ENCODE measurements around the gene OR52E1.

The OR52E1 gene

DNA sequence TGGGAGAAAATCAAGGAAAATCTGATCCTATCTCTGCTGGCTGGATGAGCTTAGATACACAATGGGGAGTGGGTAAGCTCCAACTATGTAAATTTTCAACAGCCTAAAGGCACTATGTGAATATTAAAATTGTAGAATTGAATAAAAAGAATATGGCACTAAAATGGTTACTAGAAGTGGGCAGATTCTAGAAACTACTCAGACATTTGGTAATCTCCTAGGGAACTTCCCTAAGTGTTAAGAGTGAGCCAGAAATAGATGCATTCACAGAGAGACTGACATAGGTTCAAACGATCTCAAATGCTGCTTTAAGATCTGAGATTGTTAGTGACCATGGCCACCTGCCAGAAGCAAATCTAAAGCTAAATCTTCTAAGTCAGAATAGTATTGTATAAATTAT lies 4.3 kb upstream of the OR52E1 start:
- no peaks in the 10 kb centered on the region for H3K36me3 Mint-ChIP-seq (ENCODE audit: low read depth)
- TF ChIP-seq, protein P1, sequence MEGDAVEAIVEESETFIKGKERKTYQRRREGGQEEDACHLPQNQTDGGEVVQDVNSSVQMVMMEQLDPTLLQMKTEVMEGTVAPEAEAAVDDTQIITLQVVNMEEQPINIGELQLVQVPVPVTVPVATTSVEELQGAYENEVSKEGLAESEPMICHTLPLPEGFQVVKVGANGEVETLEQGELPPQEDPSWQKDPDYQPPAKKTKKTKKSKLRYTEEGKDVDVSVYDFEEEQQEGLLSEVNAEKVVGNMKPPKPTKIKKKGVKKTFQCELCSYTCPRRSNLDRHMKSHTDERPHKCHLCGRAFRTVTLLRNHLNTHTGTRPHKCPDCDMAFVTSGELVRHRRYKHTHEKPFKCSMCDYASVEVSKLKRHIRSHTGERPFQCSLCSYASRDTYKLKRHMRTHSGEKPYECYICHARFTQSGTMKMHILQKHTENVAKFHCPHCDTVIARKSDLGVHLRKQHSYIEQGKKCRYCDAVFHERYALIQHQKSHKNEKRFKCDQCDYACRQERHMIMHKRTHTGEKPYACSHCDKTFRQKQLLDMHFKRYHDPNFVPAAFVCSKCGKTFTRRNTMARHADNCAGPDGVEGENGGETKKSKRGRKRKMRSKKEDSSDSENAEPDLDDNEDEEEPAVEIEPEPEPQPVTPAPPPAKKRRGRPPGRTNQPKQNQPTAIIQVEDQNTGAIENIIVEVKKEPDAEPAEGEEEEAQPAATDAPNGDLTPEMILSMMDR (IDR thresholded peaks at IDR 0.05), result no peak

GRCh38 chr11:5071799-5072198 lies 2.4 kb downstream of the OR52E1 start:
- Mint-ChIP-seq H3K36me3 (ENCODE audit: low read depth) (no peaks in the 10 kb centered on the region), H3K4me1 (no peaks in the 10 kb centered on the region), H3K9me3 (no peaks in the 10 kb centered on the region), H3K4me3 (no peak overlapping the region), H3K27me3 (ENCODE audit: low read depth, poor library complexity) (no peaks in the 10 kb centered on the region), H3K27ac (no peak overlapping the region)
- TF ChIP-seq, protein P1 (IDR thresholded peaks at IDR 0.05), result no peak
- DNase-seq, result no peak

More for the DNA sequence above, 4.3 kb upstream of the OR52E1 start:
- Mint-ChIP-seq H3K4me1 (peaks cover 8% of the 10 kb centered on the region), H3K9me3 (no peaks in the 10 kb centered on the region), H3K27ac (no peak overlapping the region), H3K27me3 (ENCODE audit: low read depth, poor library complexity) (no peaks in the 10 kb centered on the region), H3K4me3 (no peak overlapping the region)
- DNase-seq, result no peak

DNA sequence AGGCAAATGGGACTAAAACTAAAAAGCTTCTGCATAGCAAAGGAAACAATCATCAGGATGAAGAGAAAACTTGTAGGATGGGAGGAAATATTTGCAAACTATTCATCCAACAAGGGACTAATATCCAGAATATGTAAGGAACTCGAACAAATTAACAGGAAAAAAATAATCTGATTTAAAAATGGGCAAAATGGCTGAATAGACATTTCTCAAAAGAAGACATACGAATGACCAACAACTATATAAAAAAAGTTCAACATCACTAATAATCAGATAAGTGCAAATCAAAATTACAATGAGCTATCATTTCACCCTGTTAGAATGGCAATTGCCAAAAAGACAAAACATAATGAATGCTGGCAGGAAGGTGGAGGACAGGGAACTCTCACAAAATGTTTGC lies 12.0 kb downstream of the OR52E1 start:
- Mint-ChIP-seq H3K27ac (no peak overlapping the region), H3K9me3 (no peaks in the 10 kb centered on the region), H3K27me3 (ENCODE audit: low read depth, poor library complexity) (peaks cover 8% of the 10 kb centered on the region), H3K36me3 (ENCODE audit: low read depth) (no peaks in the 10 kb centered on the region), H3K4me3 (no peak overlapping the region), H3K4me1 (no peaks in the 10 kb centered on the region)
- DNase-seq, result no peak
- TF ChIP-seq, protein P1 (IDR thresholded peaks at IDR 0.05), result no peak

- H3K27ac Mint-ChIP-seq, result no peak overlapping the region
Observed at GRCh38 chr11:5083602-5084001, 14.2 kb downstream of the OR52E1 start.

GRCh38 chr11:5088556-5088955 lies 19.2 kb downstream of the OR52E1 start:
- no peak for DNase-seq
- Mint-ChIP-seq H3K9me3 (no peaks in the 10 kb centered on the region), H3K27me3 (ENCODE audit: low read depth, poor library complexity) (peaks cover 11% of the 10 kb centered on the region), H3K4me1 (no peaks in the 10 kb centered on the region), H3K4me3 (no peak overlapping the region), H3K36me3 (ENCODE audit: low read depth) (no peaks in the 10 kb centered on the region), H3K27ac (no peak overlapping the region)
- TF ChIP-seq, protein P1 (IDR thresholded peaks at IDR 0.05), result no peak

More at GRCh38 chr11:5083602-5084001, 14.2 kb downstream of the OR52E1 start:
- Mint-ChIP-seq H3K4me1 (no peaks in the 10 kb centered on the region), H3K27me3 (ENCODE audit: low read depth, poor library complexity) (peaks cover 12% of the 10 kb centered on the region), H3K4me3 (no peak overlapping the region), H3K9me3 (no peaks in the 10 kb centered on the region), H3K36me3 (ENCODE audit: low read depth) (no peaks in the 10 kb centered on the region)
- TF ChIP-seq, protein P1 (IDR thresholded peaks at IDR 0.05), result no peak
- DNase-seq, result no peak

DNA sequence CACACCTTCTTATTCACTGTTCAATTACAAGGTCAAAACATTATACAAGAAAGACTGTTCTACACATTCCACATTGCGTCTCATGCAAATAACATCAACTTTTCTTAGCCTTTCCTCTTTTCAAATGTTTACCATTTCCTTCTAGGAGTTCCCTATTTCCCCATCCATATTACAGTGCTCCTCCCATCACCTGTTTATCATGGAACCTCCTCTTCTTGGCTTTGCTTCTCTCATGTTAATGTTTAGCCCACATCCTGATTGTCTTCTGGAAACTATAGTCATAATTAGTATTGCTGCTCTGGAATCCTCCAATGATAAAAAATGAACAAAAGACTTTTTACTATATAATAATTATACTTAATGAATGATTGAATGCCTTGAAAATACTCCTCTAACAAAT lies 21.3 kb downstream of the OR52E1 start:
- DNase-seq, result no peak
- peaks cover 12% of the 10 kb centered on the region for H3K27me3 Mint-ChIP-seq (ENCODE audit: low read depth, poor library complexity)
- no peaks in the 10 kb centered on the region for H3K9me3 Mint-ChIP-seq
- no peak overlapping the region for H3K4me3 Mint-ChIP-seq
- TF ChIP-seq, protein P1 (IDR thresholded peaks at IDR 0.05), result no peak
- no peaks in the 10 kb centered on the region for H3K4me1 Mint-ChIP-seq
- H3K27ac Mint-ChIP-seq, result no peak overlapping the region
- no peaks in the 10 kb centered on the region for H3K36me3 Mint-ChIP-seq (ENCODE audit: low read depth)
